Stimulated activated CD8-positive, alpha-beta memory T cell treated with anti-CD3 and anti-CD28 coated beads, Interleukin-4, amount 100 ng/mL, for 4 hours (primary cell): ENCODE data around the gene ARID1B.

Source experiments
- DNase-seq, 2 donors: peaks; one replicate each; pipeline ENCODE4 v3.0.0-alpha.2; 2020; ENCODE audit warnings: low read depth in 2 of 2, low spot score in 1 of 2

ARID1B gene

DNA sequence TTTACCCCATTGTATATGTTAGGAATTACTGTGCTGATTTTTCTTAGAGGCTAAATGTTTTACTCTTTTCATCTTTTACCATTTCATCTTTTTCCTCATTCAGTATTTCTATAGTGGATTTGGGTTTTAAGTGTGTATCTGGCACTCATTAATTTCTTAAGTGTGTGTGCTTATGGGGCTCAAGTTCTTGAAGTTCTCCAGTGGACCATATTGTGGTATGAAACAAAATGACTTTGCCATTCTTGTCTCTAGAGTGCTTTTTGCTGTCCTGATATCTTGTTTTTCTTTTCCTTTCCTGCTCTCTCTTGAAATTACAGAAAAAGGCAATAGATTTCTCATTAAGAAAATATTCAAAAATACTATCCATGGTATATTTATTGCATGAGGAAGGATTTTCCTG is 123.1 kb downstream of the ARID1B start:
- no peak for DNase-seq

- no peak for DNase-seq
These were observed 124.3 kb downstream of the ARID1B start for GRCh38 chr6:156901309-156902019.

- no peak for DNase-seq
These were observed 125.6 kb downstream of the ARID1B start for GRCh38 chr6:156902782-156903181.

GRCh38 chr6:156904176-156904967 is 127.2 kb downstream of the ARID1B start:
- no peak for DNase-seq

DNA sequence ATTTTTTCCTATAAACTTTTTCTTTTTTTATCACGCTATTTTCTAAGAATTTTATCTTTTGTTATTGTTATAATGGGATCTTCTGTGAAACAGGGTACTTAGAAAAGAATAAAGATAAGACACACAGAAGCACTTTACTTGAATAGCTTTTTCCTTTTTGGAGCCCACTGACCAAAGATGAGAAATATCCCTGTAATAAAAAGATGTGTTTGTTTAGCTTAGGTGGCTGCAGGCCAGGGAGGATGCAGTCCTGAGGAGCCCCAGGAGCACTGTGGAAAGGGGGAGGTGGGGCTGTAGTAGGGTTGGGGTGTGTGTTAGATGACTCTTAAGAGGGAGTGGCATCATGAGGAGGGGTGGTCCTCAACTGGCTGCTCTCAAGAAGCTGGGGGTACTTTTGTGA is 128.6 kb downstream of the ARID1B start:
- no peak for DNase-seq

DNA sequence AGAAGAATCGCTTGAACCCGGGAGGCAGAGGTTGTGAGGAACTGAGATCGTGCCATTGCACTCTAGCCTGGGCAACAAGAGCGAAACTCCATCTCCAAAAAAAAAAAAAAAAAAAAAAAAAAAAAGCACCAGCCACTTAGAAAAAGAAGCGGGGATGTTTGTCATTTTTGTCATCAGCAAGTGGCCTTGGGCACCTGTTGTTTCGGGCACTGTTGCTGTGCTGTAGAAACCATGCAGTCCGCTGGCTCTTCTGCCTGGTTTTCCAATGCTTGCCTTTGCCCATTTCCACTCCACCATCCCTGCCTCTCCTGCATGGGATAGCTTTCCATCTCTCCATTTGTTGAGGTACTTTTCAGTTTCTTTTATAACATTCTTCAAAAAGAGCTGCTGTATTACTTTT is 129.3 kb downstream of the ARID1B start:
- no peak for DNase-seq

DNA sequence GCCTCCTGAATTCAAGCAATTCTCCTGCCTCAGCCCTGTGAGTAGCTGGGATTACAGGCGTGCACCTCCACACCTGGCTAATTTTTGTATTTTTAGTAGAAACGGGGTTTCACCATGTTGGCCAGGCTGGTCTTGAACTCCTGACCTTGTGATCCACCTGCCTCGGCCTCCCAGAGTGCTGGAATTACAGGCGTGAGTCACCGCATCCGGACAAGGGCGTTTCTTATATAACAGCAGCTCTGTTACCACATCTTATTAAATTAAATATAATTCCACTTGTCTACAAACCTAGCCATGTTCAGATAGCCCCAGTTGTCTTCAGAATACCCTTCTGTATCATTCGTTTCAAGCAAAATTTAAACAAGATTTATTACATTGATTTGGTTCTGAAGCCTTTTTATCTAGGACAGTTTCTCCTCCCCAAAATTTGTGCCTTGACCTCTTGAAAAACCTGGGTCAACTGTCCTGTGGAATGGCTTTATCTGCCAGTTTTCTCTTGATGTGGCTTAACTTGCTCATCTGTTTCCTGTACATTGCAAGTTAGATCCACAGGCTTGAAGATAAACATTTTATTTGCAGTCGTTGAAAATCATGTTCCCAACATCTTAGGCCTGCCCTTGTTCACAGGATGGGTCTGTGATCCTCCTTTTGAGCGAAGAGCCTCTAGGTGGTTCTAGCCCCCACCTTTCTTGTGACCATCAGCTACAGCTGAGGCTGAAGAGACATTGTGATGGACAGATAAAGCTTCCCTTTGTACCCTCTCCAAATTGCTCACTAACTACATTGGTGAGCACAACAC is 132.2 kb downstream of the ARID1B start:
- no peak for DNase-seq

DNA sequence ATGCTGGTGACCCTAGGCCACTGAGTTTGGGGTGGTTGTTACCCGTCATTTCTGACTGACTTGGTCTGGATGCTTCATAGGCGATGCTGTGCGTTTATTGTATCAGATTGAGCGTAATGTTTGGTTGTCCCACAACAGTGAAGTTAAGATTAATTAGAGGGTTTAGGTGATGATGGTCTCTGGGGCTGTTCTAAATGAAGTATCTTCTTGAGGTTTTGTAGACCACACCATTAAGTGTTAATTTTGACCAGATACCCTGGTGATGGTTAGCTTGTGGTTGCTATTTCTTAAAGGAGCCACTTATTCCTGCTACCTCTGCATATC is 132.8 kb downstream of the ARID1B start:
- DNase-seq, result no peak

DNA sequence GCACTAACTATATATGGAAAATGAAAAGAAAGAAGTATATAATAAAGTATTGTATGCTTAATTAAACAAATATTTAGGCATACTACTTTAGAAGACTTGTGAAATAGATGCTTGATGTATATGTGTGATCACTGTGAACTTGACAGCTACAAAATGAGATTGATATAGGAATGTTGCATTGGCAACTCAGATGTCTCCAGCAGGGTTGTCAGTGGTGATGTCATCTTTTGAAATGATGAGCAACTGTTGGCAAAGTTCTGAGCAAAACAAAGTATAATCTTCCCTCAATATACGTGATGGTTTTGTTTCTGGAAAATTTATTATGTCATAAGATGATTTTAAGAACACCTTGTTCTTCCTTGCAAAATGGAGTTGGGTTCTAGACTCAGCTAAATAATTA is 133.8 kb downstream of the ARID1B start:
- no peak for DNase-seq

GRCh38 chr6:156911581-156911980 is 134.4 kb downstream of the ARID1B start:
- DNase-seq, result no peak

DNA sequence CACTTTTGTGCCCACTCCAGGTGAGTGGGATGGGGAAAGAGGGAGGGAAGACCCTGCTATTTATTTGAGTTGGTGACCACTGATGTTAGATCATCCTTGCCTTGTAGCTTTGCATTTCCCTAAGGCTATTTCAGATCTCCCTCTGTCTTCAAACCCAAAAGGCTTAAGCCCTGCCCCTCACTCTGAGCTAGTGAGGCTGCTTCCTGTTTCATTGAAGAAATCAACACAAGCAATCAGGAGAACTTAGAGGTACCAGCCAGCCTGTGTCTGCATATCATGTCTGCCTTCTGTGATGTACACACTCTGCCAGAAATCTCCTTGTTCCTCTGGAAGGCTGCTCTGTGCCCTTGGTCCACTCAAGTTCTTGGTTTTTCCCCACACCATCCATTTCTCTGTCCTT is 135.3 kb downstream of the ARID1B start:
- DNase-seq, result no peak

GRCh38 chr6:156914181-156914580 is 137.0 kb downstream of the ARID1B start:
- no peak for DNase-seq

GRCh38 chr6:156916130-156916801 is 139.1 kb downstream of the ARID1B start:
- DNase-seq, result no peak

- DNase-seq, result no peak
These were observed 140.0 kb downstream of the ARID1B start for GRCh38 chr6:156917213-156917612.

DNA sequence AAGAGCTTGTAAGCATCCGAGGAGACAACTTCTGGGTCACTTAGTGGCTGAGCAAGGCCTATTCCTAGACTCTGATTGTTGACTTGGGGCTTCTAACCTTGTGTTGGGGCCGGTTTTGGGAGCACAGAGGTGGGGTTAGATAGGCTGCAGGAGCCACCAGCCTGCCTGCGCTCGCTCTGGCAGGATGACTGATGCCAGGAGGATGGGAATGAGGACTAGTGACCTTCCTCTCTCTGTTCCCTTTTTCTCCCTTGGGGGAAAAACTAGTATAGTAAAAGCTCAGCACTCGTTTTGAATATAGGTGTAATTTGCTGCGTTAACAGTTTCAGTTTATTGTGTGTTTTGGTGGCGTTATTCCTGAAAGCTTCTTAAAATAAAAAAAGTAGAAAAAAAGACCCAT is 141.5 kb downstream of the ARID1B start:
- no peak for DNase-seq

DNA sequence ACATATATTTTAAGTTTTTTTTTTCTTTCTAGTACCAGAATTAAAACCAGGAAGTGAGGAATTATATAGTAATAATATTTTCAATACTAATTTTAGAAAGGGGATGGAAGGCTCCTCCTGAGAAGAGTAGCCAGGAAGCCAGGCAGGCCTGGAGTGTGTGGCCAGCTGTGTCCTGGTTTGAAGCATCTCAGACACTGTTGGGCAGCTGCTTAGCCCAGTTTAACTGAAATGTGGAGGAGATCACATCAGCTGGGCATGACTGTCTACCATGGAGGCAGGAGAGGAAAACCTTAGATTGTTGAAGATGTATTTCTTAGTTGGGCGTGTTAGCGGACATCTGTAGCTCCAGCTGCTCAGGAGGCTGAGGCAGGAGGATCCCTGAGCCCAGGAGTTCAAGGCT is 142.2 kb downstream of the ARID1B start:
- DNase-seq, result no peak

DNA sequence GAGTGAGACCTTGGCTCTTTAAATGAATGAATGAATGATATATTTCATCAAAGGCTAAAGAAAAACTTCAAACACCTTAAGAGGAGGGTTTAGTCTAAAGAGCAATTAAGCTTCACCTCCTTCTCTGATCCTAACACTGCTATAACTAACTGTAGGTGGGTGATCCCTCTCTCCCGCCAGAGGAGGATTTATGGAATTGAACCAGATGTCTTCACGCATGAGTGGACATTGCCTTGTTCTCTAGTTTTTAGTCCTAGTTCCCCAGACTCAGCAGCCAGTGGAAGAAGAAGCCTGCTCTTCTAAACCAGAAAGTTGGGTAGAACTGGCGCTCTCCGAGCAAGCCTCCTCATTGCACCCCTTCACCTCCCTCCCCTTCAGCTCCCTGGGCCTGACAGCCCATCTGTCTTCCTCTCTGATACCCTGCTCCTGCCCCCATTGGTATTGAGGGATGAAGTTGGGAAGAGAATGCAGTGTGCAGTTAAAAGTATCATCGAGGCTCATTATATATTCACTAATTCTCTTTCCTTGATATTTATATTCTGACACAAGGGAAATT is 142.7 kb downstream of the ARID1B start:
- no peak for DNase-seq

DNA sequence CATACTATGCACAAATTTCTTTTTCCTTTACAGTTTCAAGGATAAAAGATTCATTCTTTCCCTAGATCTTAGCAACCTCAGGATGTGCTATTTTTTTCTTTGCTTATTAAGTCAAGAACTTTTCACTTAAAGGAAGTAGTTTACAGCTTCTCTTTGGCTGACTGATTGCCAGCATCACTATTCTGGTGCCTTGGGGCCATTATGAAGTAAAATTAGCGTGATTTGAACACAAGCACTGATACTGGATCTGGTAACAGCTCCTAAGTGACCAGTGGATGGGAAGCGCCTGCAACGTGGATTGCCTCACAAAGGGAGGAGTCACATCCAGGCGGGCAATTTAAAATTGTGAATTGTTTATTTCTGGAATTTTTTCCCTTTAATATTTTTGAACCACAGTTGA is 147.1 kb downstream of the ARID1B start:
- no peak for DNase-seq

DNA sequence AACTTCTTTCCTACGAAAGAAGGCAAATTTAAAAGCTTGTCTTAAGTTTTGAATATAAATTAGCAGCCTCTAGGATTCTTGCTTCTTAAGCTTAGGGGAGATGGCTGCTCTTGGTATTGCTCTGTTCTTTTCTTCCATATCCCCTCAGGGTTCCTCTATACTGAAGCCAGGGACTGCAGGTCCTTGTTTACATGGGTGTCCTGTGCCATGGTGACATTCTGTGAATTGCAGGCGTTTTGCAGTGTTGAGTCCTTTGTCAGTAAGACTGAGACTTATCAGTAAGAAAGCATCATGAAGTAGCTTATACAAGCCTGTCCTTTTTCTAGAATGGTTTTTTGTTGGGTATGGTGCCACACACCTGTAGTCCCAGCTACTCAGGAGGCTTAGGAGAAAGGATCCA is 147.8 kb downstream of the ARID1B start:
- DNase-seq, result no peak

GRCh38 chr6:156925718-156926607 is 148.8 kb downstream of the ARID1B start:
- DNase-seq, result no peak
